DOHH2 (cell line): ENCODE results near the gene C4BPA.

Experiments
- H3F3A ChIP-seq: fragments of 200-600 bp; sonication (generic), shearing (Covaris generic); 2 replicates; pipeline ENCODE4 v1.6.0; 2016; ENCODE audit warnings: antibody characterized with exemption, mild to moderate bottlenecking; ENCODE audit not compliant: control insufficient read depth, insufficient read depth
- H3K27ac ChIP-seq: fragments of 200-600 bp; sonication (generic); 2 replicates; pipeline ENCODE4 v1.5.1; 2014; ENCODE audit warnings: low read depth, mild to moderate bottlenecking, low read length, moderate library complexity
- H3K27me3 ChIP-seq: fragments of 200-600 bp; sonication (generic); 2 replicates; pipeline ENCODE4 v1.6.1; 2014; ENCODE audit warnings: mild to moderate bottlenecking, low read length, mixed read lengths; ENCODE audit not compliant: control insufficient read depth
- H3K36me3 ChIP-seq: fragments of 200-600 bp; sonication (generic); 2 replicates; pipeline ENCODE4 v1.6.1; 2014; ENCODE audit warnings: mild to moderate bottlenecking, low read length, moderate library complexity, mixed read lengths; ENCODE audit not compliant: control insufficient read depth
- H3K4me1 ChIP-seq: fragments of 200-600 bp; sonication (generic); 2 replicates; pipeline ENCODE4 v1.6.1; 2014; ENCODE audit warnings: mild to moderate bottlenecking, low read length, mixed read lengths; ENCODE audit not compliant: control insufficient read depth
- H3K4me2 ChIP-seq: fragments of 200-600 bp; sonication (generic); 2 replicates; pipeline ENCODE4 v1.6.0; 2014; ENCODE audit warnings: mild to moderate bottlenecking, low read length, moderate library complexity
- H3K4me3 ChIP-seq: fragments of 200-600 bp; sonication (generic); 2 replicates; pipeline ENCODE4 v1.5.1; 2014; ENCODE audit warnings: mild to moderate bottlenecking, low read length, mixed read lengths
- H3K79me2 ChIP-seq: fragments of 200-600 bp; sonication (generic); 2 replicates; pipeline ENCODE4 v1.6.1; 2014; ENCODE audit warnings: mild to moderate bottlenecking, low read length, mixed read lengths; ENCODE audit not compliant: control insufficient read depth
- H3K9me2 ChIP-seq: fragments of 200-600 bp; sonication (generic); replicated peaks from 2 replicates; pipeline ENCODE4 v1.6.1; 2014; ENCODE audit warnings: mild to moderate bottlenecking, low read length, mixed read lengths; ENCODE audit not compliant: control insufficient read depth
- H3K9me3 ChIP-seq: fragments of 200-600 bp; sonication (generic); 2 replicates; pipeline ENCODE4 v1.6.1; 2014; ENCODE audit warnings: antibody characterized with exemption, low read length, mixed read lengths; ENCODE audit not compliant: control insufficient read depth, insufficient read depth
- H4K20me1 ChIP-seq: fragments of 200-600 bp; sonication (generic); 2 replicates; pipeline ENCODE4 v1.6.0; 2014; ENCODE audit warnings: low read depth, mild to moderate bottlenecking, antibody characterized with exemption, low read length, moderate library complexity; ENCODE audit not compliant: control insufficient read depth, insufficient read depth
- EZH2phosphoT487 ChIP-seq: fragments of 200-600 bp; sonication (generic); IDR thresholded peaks from 2 replicates; pipeline ENCODE4 v1.6.1; 2017; ENCODE audit warnings: borderline replicate concordance, mild to moderate bottlenecking, antibody characterized with exemption, low read length, moderate library complexity, mixed read lengths
- TF ChIP-seq, protein P1 (sequence below): fragments of 200-600 bp; sonication (generic); IDR thresholded peaks from one replicate; pipeline ENCODE4 v1.5.1; 2014; ENCODE audit warnings: antibody characterized with exemption, mild to moderate bottlenecking, low read depth, low read length; ENCODE audit not compliant: poor library complexity, severe bottlenecking

Gene C4BPA

DNA sequence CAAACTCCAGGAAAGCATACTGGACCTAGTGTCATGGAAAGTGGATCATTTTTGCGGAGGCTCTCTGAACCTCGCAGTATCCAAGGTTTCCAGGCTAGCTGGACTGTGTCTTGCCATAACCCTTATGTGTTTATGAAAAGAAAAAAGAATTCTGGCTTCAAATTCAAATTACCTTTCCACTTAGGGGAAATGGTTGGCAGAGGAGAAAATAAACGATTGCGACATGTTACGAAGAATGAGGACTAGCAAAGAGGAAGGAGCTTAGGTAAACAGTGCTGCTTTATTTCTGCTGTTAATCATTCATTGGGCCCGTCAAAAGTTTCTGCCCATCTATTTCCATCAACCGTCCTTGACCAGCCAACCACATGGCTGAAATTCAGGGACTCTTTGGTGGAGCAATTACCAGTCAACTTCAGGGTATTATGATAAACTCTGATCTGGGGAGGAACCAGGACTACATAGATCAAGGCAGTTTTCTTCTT, at the start of gene C4BPA:
Gene C4BPA, plus strand, starts transcription at position 342 of the 482 bp plus-strand sequence. CDS start 8,793 bp downstream, outside the sequence.
- Histone ChIP-seq H3K4me2 (no peak within 1 kb of the TSS), H3K4me1 (no peaks in the 10 kb centered on the region), H3K36me3 (no peaks in the 10 kb centered on the region), H3F3A (no peaks in the 10 kb centered on the region), H3K79me2 (no peaks in the 10 kb centered on the region), H3K9me2 (no peaks in the 10 kb centered on the region), H3K4me3 (no peak within 1 kb of the TSS), H4K20me1 (no peaks in the 10 kb centered on the region), H3K27ac (no peak within 1 kb of the TSS), H3K27me3 (peaks cover 4% of the 10 kb centered on the region; the same call in 1 of the 2 replicates), H3K9me3 (no peaks in the 10 kb centered on the region)
- TF ChIP-seq, protein P1, sequence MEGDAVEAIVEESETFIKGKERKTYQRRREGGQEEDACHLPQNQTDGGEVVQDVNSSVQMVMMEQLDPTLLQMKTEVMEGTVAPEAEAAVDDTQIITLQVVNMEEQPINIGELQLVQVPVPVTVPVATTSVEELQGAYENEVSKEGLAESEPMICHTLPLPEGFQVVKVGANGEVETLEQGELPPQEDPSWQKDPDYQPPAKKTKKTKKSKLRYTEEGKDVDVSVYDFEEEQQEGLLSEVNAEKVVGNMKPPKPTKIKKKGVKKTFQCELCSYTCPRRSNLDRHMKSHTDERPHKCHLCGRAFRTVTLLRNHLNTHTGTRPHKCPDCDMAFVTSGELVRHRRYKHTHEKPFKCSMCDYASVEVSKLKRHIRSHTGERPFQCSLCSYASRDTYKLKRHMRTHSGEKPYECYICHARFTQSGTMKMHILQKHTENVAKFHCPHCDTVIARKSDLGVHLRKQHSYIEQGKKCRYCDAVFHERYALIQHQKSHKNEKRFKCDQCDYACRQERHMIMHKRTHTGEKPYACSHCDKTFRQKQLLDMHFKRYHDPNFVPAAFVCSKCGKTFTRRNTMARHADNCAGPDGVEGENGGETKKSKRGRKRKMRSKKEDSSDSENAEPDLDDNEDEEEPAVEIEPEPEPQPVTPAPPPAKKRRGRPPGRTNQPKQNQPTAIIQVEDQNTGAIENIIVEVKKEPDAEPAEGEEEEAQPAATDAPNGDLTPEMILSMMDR = no peak

DNA sequence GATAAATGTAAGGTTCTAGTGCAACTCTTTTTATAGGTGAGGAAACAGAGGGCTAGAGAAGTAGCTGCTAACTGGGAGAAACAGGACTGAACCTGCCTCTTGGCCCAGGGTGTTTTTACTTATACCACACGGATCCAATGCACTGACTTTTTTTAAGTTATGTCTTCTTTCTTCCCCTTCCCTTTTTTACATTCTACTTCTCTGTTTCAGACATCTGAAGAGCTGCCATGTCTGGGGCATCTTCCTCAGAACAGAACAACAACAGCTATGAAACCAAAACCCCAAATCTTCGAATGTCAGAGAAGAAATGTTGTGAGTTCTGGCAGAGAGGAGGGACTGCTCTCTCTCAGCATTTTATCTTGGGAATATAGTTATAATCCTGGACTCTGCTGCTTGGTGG, 49.5 kb upstream of the C4BPA start:
- no peak overlapping the region for H3K4me3 ChIP-seq
- no peak overlapping the region for H3K4me2 ChIP-seq
- peaks cover 12% of the 10 kb centered on the region for H3K79me2 ChIP-seq
- H3K9me3 ChIP-seq = peaks cover 4% of the 10 kb centered on the region; the same call in 1 of the 2 replicates
- no peaks in the 10 kb centered on the region for H3K9me2 ChIP-seq
- H3K36me3 ChIP-seq = peaks cover 4% of the 10 kb centered on the region
- TF ChIP-seq EZH2phosphoT487 = no peak
- TF ChIP-seq, protein P1 = no peak
- H3K27me3 ChIP-seq = peaks cover 41% of the 10 kb centered on the region
- peaks cover 15% of the 10 kb centered on the region for H3K4me1 ChIP-seq
- H3K27ac ChIP-seq = no peak overlapping the region
- peaks cover 4% of the 10 kb centered on the region; the same call in 1 of the 2 replicates for H3F3A ChIP-seq
- no peaks in the 10 kb centered on the region for H4K20me1 ChIP-seq

DNA sequence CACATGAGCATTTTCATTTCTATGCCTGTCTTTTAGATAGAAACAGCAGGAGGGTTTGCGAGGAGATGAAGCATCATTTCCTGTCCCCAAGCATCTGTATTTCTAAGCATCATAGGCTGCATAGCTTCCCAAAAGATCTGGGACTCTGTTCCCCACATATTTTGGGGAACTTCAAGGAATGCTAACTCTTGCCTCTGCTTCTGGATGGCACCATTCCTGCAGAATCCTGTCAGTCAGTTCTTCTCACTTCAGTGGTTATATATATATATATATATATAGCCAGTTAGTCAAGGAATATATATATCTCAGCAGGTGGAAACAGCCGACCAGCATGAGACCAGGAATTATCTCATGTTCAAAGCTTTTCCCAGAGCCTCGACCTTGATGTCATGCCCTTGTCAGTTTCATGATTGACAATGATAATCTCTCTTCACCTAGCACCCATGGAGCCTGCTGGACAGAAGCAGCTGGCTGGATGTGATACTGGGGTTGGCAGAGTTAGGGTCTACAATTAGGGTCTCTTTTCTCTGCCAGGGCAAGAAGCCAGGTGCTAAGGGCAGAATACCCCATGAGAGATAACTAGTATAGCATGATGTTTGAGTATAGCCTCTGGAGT, 48.5 kb upstream of the C4BPA start:
- no peak overlapping the region for H3K27ac ChIP-seq
- H3K4me2 ChIP-seq = no peak overlapping the region
- peaks cover 2% of the 10 kb centered on the region; the same call in 1 of the 2 replicates for H3K36me3 ChIP-seq
- peaks cover 2% of the 10 kb centered on the region for H3K79me2 ChIP-seq
- H3K4me3 ChIP-seq = no peak overlapping the region
- peaks cover 4% of the 10 kb centered on the region; the same call in 1 of the 2 replicates for H3F3A ChIP-seq
- H3K4me1 ChIP-seq = peaks cover 13% of the 10 kb centered on the region
- peaks cover 4% of the 10 kb centered on the region; the same call in 1 of the 2 replicates for H3K9me3 ChIP-seq
- H4K20me1 ChIP-seq = no peaks in the 10 kb centered on the region
- H3K27me3 ChIP-seq = peaks cover 35% of the 10 kb centered on the region
- TF ChIP-seq, protein P1 = no peak
- TF ChIP-seq EZH2phosphoT487 = no peak
- no peaks in the 10 kb centered on the region for H3K9me2 ChIP-seq
